GM19023 (cell line): ENCODE results near the gene ESYT2.
"Not testable (repeated sequence)": the region's sequence is repeated elsewhere in the genome, so short reads cannot be mapped to it uniquely, and the experiment has no call there.

Experiments used
- ATAC-seq: cut with Tn5 transposase; IDR thresholded peaks from one replicate; pipeline ENCODE4 v1.9.1; 2021; ENCODE audit warnings: mild to moderate bottlenecking, moderate library complexity; ENCODE audit not compliant: unreplicated experiment

The ESYT2 gene

GRCh38 chr7:158703679-158704523 is 125.4 kb downstream of the ESYT2 start:
- ATAC-seq: not testable (repeated sequence)

GRCh38 chr7:158702944-158703343 is 126.4 kb downstream of the ESYT2 start:
- no peak for ATAC-seq

GRCh38 chr7:158702196-158702595 is 127.1 kb downstream of the ESYT2 start:
- ATAC-seq: no peak

- ATAC-seq: no peak
Observed at GRCh38 chr7:158700008-158700407, 129.3 kb downstream of the ESYT2 start.

GRCh38 chr7:158699341-158699740 is 130.0 kb downstream of the ESYT2 start:
- ATAC-seq: no peak

- ATAC-seq: no peak
Observed at GRCh38 chr7:158698657-158699195, 130.6 kb downstream of the ESYT2 start.

GRCh38 chr7:158697597-158697996 is 131.7 kb downstream of the ESYT2 start:
- ATAC-seq: not testable (repeated sequence)

GRCh38 chr7:158695726-158696452 is 133.4 kb downstream of the ESYT2 start:
- peak; percentile 88 for ATAC-seq

- ATAC-seq: no peak
Observed at GRCh38 chr7:158695056-158695455, 134.3 kb downstream of the ESYT2 start.

- ATAC-seq: no peak
Observed at GRCh38 chr7:158694650-158695049, 134.7 kb downstream of the ESYT2 start.

- no peak for ATAC-seq
Observed at GRCh38 chr7:158689488-158689887, 139.8 kb downstream of the ESYT2 start.

GRCh38 chr7:158687406-158687805 is 141.9 kb downstream of the ESYT2 start:
- no peak for ATAC-seq

GRCh38 chr7:158685693-158686092 is 143.6 kb downstream of the ESYT2 start:
- no peak for ATAC-seq

GRCh38 chr7:158684329-158684728 is 145.0 kb downstream of the ESYT2 start:
- no peak for ATAC-seq

- no peak for ATAC-seq
Observed at GRCh38 chr7:158683541-158683940, 145.8 kb downstream of the ESYT2 start.

GRCh38 chr7:158682456-158682855 is 146.9 kb downstream of the ESYT2 start:
- no peak for ATAC-seq
